Measurements from ENCODE around the gene TCHH.
"Not testable (repeated sequence)": the region's sequence is repeated elsewhere in the genome, so short reads cannot be mapped to it uniquely, and the experiment has no call there.

Gene TCHH

GRCh38 chr1:152112101-152112884, 3.0 kb downstream of the TCHH start:
- DNase-seq (ENCODE audit: low spot score) = peak; percentile 16

- DNase-seq (ENCODE audit: low spot score) = peak; percentile 27
These were observed 3.7 kb downstream of the TCHH start for GRCh38 chr1:152111515-152111968.

DNA sequence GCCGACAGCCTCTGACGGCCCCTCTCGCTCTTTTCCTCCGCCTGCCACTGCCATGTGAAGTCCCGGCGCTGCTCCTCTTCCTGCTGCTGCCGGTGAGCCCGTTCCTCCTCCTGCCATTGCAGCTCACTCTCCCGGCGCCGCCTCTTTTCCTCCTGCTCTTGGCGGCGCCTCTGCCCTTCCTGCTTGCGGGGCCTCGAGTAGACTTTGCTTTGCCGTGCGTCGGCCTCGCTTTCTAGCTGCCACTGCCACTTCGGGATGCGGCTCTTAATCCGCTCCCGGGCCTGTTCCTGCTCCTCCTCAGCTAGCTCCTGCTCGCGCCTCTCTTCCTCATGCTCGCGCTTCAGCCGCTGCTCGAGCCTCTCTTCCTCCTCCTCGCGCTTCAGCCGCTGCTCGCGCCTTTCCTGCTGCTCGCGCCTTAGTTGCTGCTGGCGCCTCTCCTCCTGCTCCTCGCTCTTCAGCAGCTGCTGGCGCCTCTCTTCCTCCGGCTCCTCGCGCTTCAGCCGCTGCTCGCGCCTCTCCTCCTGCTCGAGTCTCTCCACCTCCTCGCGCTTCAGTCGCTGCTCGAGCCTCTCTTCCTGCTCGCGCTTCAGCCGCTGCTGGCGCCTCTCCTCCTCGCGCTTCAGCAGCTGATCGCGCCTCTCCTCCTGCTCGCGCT, 4.3 kb downstream of the TCHH start:
- peak; percentile 44 for DNase-seq (ENCODE audit: low spot score)

- peak; percentile 54 for DNase-seq (ENCODE audit: low spot score)
These were observed 4.8 kb downstream of the TCHH start for GRCh38 chr1:152110365-152110859.

GRCh38 chr1:152109998-152110294, 5.3 kb downstream of the TCHH start:
- no peak for DNase-seq (ENCODE audit: low spot score)

DNA sequence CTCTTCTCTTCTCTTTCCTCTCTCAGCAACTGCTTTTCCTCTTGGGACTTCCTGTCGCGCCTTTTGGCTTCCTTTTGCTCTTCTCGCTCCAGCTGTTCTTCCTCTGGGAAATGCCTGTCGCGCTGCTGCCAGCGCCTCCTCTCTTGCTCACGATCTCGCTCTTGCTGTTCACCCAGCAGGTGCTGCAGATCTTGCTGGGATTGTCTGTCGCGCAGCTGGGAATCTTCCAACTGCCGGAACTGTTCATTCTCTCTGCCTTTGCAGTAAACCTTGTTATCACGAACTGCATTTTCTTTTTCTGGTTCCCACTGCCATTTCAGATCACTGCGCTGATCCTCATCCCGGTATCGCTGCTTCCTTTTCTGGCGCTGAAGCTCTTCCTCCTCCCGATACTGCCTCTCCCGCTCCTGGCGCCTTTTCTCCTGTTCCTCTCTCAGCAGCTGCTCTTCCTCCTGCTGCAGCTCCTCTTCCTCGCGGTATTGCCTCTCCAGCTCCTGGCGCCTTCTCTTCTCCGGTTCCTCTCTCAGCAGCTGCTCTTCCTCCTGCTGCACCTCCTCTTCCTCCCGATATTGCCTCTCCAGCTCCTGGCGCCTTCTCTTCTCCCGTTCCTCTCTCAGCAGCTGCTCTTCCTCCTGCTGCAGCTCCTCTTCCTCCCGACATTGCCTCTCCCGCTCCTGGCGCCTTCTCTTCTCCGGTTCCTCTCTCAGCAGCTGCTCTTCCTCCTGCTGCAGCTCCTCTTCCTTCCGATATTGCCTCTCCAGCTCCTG, 5.8 kb downstream of the TCHH start:
- DNase-seq (ENCODE audit: low spot score) = no peak

- no peak for DNase-seq (ENCODE audit: low spot score)
These were observed 6.4 kb downstream of the TCHH start for GRCh38 chr1:152108882-152109222.

DNA sequence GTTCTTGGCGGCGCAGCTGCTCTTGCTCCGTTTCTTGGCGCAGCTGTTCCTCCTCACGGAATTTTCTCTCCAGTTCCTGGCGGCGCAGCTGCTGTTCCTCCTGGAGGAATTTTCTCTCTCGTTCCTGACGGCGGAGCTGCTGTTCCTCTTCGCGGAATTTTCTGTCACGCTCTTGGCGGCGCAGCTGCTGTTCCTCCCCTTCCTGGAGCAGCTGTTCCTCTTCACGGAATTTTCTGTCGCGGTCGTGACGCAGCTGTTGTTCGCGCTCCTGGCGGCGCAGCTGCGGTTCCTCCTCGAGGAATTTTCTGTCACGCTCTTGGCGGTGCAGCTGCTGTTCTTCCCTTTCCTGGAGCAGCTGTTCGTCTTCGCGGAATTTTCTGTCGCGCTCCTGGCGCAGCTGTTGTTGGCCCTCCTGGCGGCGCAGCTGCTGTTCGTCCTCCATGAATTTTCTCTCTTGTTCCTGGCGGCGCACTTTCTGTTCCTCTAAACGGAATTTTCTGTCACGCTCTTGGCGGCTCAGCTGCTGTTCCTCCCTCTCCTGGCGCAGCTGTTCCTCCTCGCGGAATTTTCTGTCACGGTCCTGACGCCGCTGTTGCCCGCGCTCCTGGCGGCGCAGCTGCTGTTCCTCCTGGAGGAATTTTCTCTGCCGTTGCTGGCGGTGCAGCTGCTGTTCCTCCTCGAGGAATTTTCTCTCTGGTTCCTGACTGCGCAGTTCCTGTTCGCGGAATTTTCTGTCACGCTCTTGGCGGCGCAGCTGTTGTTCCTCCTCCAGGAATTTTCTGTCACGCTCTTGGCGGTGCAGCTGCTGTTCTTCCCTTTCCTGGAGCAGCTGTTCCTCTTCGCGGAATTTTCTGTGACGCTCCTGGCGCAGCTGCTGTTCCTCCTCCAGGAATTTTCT, 7.0 kb downstream of the TCHH start:
- DNase-seq (ENCODE audit: low spot score) = peak; percentile 5

DNA sequence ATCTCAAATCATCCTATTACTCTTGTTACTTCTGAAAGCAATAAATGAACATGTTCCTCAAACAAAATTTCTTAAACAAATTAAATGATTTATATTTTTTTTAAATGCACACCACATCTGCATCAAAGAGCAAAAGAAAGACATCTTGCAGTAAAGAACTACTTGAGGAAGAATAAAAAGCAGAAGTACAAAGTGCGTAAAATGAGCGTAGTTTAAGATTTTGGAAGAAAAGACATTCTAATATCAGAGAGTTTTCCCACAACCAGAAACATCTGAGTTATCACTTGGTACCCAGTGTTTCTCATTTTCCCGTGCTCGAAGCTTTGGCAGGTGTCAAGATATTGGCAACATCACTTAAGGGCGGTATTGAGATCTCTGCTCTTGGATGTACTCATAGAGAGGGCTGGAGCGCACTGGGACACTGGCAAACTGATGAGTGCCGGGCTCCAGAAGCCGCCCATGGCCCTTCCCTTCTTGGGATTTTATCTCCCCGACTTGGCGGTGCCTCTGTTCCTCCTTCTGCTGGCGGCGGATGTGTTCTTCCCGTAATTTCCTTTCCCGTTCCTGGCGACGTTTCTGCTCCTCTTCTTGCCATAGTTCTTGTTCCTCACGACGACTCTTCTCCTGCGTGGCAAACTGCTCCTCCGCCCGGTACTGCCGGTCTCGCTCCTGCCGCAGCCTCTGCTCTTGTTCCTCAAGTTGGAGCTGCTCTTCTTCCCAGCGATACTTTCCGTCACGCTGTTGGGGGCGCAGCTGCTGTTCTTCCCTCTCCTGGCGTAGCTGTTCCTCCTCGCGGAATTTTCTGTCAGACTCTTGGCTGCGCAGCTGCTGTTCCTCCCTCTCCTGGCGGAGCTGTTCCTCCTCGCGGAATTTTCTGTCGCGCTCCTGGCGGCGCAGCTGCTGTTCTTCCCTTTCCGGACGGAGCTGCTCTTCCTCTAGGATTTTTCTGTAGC, 7.9 kb downstream of the TCHH start:
- DNase-seq (ENCODE audit: low spot score) = peak; percentile 37

- no peak for DNase-seq (ENCODE audit: low spot score)
These were observed 10.4 kb downstream of the TCHH start for GRCh38 chr1:152104854-152105253.

- DNase-seq (ENCODE audit: low spot score) = no peak
These were observed 18.3 kb downstream of the TCHH start for GRCh38 chr1:152096931-152097330.

DNA sequence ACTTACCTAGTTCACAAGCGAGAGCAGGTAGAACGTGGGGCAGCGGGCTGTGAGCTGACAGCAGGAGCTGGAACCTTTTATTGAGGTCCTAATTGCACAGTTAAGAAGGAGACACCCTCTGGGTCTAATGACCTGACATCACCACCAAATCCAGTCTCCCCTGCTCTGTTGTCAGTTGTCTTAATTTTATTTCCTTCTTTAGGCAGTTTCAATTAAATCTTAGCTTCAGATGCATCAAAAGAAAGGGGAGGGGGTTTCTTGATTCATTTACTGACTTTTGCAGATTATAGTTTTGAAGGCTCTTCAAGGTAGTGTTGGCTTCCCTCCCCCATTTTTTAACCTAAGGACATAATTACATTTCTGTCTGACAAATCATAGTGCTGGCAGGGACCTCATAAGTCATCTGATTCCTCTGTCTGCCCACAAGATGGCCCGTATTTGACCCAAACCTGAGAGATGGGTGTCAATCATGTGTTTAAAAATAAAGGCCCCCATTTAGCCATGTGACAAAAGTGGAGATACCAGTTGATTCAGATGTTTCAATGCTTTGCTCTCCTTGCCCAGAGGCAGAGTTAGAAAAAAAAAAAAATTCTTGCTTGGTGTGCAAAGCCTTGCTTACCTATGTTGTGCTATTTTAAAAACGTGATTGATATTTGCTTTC, 26.1 kb downstream of the TCHH start, which contains the start of gene TCHHL1:
TSS of gene TCHHL1 (minus strand) at position 51 of the 661 bp plus-strand sequence. CDS start 921 bp downstream, outside the sequence.
- DNase-seq (ENCODE audit: low spot score) = no peak

DNA sequence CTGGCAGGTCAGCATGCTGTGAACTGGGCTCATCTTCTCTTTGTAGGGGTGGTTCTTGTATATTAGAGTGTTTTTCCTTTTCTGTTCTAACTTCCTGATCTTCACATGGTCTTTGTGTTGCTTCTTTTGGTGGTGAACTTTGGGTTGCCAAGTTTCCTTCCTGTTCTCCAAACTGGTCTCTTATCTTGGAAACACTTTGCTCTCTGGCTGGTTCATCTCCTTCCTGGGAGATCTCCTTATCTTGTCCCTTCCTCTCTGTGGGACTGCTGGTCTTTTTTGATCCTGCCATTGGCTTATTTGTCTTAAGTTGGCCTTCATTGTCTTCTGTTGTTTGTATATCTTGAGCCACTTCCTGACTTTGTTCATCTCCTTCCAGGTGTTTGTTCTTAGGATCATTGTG, 28.5 kb downstream of the TCHH start:
- DNase-seq (ENCODE audit: low spot score) = no peak

DNA sequence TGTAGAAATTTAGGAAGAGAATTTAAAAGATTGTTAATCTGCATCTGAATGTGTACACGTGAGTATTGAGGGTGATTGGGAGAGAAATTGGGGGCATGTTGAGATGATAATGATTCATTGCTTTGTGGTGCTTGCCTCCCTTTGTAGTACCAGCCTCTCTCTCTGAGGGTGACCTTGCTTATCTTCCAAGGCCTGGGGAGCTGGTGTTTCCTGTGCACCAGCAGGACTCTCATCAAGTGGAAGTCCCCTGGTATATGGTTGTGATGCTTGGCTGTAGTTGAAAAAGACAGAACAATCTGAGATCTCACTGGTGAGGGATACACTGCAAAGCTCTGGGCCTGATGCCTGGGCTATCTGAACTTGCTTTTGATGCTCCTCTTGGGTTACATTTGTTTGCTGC, 30.4 kb downstream of the TCHH start:
- DNase-seq (ENCODE audit: low spot score) = no peak

DNA sequence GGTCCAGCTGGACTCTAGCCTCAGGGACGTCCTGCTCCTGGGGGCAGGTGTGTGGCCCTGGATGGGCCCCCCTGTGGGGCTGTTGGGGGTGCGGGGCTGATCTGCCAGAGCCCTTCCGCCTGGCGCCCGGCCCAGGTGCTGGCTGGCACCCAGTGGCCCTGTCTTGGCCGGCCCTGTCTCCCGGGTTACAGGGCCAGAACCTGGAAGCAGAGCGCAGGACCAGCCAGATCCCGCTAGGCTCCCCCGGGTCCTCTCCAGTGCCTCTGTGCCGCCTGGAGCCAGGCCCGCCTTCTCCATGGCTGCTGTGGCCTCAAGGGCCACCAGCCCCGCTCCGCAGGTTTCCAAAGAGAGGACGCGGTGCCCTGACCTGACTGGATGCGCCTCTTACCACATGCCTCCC, 34.2 kb downstream of the TCHH start:
- not testable (repeated sequence) for DNase-seq (ENCODE audit: low spot score)

- not testable (repeated sequence) for DNase-seq (ENCODE audit: low spot score)
These were observed 34.8 kb downstream of the TCHH start for GRCh38 chr1:152080494-152080893.

DNA sequence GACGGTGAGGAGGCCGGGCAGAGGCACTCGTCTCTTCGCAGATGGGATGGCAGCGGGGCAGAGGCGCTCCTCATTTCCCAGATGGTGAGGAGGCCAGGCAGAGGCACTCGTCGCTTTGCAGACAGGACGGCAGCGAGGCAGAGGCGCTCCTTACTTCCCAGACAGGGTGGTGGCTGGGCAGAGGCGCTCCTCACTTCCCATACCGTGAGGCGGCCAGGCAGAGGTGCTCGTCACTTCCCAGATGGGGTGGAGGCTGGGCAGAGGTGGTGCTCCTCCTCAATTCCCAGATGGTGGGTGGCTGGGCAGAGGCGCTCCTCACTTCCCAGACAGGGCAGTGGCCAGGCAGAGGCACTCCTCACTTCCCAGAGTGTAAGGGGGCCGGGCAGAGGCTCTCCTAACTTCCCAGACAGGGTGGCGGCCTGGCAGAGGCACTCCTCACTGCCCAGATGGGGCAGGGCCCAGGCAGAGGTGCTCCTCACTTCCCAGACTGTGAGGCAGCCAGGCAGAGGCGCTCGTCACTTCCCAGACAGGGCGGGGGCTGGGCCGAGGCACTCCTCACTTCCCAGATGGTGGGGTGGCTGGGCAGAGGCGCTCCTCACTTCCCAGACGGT, 36.3 kb downstream of the TCHH start:
- DNase-seq (ENCODE audit: low spot score) = no peak

GRCh38 chr1:152072311-152072710, 42.9 kb downstream of the TCHH start:
- no peak for DNase-seq (ENCODE audit: low spot score)

DNA sequence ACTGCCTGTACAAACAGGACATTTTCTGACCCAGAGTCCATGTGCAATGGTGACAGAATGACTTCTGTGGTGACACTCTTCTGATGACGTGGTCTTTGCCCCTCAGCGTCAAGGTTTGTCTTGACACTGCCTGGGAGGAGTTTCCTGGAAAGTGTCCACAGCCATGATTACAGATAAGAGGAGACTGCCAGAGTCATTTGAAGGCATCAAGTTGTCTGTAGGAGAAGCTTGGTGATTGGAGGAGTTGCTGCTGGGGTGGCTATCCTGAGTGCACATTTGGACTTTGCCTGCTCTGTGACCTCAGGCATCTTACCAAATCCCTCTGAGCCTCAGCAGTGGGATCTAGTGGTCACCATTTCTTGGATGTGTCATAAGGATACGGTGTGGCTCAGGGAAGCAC, 44.1 kb downstream of the TCHH start:
- no peak for DNase-seq (ENCODE audit: low spot score)

DNA sequence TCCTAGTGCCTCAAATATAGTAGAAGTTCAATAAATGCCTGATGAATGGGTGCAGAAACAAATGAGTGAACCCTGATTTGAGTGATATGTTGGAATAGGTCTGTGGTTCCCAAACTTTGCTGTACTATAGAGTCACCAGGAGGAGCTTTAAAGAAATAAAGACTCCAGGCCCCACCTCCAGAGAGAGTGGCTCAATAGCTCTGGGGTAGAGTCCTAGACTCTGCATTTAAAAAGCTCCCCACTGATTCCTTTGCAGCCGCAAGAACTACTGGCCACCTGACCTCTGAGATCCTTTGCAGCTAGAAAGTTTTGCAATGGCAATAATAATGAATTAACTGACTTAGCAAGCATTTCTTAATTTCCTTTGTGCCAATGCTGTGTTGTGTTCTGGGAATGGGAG, 47.3 kb downstream of the TCHH start:
- no peak for DNase-seq (ENCODE audit: low spot score)

Data from GM03348 (cell line).